HG02885 (cell line): ENCODE data around the gene HDAC6.
"Not testable (repeated sequence)": the region's sequence is repeated elsewhere in the genome, so short reads cannot be mapped to it uniquely, and the experiment has no call there.

Experiments
- ATAC-seq: cut with Tn5 transposase; IDR thresholded peaks from one replicate; pipeline ENCODE4 v1.9.1; 2021; ENCODE audit warnings: mild to moderate bottlenecking; ENCODE audit not compliant: unreplicated experiment, poor library complexity

HDAC6 gene

DNA sequence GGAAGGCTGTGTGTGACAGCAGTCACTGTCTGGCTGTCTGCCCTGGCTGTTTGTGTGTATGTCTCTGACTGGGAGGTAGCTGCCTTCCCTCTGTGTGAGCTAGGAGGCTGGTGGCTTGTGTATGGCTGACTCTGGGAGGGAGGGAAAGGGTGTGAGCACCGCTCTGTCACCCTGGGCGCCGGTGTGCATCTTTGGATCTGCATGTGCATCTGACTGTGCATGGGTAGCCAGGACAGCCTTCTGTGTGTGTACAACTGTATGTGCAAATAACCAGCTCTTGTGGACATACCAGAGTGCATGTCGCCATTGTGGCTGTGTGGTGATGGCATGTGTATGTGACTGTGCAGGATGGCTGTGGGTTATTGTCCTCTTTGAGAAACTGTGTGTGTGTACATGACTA is 17.0 kb downstream of the HDAC6 start:
- ATAC-seq: no peak

DNA sequence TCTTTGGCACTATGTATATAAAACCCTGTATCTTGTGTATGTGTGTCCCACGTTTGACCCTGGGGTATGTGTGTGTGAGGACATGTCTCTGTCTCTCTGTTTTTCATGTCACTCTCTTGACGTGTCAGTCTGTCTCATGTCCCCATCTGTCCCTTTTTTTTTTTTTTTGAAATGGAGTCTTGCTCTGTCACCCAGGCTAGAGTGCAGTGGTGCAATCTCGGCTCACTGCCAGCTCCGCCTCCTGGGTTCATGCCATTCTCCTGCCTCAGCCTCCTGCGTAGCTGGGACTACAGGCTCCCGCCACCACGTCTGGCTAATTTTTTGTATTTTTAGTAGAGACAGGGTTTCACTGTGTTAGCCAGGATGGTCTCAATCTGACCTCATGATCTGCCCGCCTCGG is 17.5 kb downstream of the HDAC6 start:
- ATAC-seq: not testable (repeated sequence)

DNA sequence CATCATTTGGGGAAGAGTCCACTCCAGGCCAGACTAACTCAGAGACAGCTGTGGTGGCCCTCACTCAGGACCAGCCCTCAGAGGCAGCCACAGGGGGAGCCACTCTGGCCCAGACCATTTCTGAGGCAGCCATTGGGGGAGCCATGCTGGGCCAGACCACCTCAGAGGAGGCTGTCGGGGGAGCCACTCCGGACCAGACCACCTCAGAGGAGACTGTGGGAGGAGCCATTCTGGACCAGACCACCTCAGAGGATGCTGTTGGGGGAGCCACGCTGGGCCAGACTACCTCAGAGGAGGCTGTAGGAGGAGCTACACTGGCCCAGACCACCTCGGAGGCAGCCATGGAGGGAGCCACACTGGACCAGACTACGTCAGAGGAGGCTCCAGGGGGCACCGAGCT is 21.2 kb downstream of the HDAC6 start:
- ATAC-seq: no peak

DNA sequence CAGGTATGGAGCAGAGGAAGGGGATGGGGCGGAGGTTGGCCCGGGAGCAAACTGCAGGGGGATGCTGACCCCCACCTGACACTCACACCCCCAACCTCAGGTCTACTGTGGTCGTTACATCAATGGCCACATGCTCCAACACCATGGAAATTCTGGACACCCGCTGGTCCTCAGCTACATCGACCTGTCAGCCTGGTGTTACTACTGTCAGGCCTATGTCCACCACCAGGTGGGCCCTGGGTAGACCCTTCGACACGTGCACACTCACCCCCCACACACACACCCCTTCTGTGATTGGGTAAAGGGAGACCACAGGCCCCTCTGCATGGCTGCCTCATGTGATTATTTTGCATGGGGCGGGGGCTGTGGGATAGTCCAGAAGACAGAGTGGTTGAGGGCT is 22.2 kb downstream of the HDAC6 start:
- no peak for ATAC-seq

DNA sequence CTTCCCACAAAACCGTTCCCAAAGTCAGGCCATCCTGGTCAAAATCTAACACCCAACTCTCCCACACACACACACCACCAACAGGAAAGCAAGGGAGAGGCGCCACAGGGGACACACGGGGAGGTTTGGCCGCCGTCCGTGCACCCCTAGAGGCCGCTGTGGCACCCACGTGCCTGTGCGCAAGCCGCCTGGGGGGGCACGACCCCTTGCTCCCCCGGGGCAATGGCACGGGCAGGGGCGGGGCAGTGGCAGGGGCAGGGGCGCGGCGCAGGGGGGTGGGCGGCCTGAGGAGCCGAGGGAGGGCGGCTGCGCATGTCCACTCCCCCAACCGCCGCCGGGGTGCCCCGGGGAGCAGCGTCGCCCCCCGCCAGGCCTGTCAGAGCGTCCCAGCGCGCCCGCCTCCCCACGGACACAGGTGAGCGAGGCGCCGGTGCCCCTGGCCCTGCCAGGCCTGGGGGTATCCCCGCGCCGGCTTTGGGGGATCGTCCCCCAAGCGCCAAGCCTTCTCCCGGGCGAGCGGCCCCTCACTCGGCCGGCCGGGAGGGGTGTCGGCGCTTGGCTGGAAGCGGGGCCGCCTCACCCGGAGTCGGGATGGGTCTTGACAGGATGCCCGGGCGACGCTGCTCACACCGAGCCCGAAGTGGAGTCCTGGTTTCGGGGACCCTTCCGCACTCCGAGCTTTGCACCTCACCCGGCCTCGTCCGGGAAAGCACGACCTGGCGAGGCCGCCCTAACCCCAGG is 24.4 kb downstream of the HDAC6 start, which contains the start of gene ERAS:
Gene ERAS (plus strand): TSS at position 379 of the 741 bp plus-strand sequence. CDS start 2,611 bp downstream, outside the sequence.
- ATAC-seq: no peak

DNA sequence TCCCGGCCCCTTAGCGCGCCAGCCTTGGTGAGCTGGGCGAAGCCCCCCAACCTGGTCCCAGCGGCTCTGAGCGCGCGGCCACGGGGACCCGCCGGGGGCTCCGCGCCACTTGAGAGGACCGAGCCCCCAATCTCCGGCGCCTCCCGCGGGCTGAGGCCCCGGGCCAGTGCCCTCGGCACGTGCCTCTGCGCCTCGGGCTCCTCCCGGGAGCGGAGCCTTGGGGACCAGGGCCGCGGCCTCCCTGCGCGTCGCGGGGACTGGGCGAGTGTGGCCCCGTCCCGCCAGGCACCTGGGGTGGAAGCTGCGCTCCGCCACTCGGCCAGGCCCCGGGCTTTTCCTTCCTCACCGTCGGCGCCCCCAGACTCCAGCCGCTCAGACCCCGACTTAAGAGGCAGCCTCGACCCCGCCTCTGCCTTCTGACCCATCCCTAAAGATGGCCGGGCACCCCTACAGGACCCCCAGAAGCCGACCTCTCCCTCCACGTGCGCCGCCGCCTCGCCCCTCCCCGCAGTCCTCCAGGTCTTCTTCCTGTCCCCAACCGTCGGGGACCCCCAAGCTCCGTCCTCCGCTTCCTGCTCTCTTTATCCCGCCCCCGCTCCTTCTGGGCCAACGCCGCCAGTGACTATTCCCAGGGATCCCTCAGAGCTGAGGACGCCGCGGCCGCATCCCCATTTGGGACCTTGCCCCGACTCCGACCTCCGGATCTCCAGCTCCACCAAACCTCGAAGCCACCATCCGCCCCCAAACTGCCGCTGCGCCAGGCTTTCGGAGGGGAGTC is 25.2 kb downstream of the HDAC6 start:
- ATAC-seq: no peak

DNA sequence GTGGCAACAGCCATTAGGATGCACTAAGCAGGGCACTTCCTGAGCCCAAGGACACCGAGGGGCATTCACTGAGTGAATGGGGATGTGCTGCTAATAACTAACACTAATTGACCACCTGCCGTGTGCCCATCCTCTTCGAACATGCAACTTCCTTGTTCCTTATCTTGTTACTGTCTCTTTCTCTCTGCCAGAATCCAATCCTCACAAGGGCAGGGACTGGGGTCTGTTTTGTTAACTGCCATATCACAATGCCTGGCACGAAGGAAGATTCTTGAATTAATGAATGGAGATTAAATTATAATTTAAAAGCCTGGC is 25.7 kb downstream of the HDAC6 start:
- no peak for ATAC-seq

DNA sequence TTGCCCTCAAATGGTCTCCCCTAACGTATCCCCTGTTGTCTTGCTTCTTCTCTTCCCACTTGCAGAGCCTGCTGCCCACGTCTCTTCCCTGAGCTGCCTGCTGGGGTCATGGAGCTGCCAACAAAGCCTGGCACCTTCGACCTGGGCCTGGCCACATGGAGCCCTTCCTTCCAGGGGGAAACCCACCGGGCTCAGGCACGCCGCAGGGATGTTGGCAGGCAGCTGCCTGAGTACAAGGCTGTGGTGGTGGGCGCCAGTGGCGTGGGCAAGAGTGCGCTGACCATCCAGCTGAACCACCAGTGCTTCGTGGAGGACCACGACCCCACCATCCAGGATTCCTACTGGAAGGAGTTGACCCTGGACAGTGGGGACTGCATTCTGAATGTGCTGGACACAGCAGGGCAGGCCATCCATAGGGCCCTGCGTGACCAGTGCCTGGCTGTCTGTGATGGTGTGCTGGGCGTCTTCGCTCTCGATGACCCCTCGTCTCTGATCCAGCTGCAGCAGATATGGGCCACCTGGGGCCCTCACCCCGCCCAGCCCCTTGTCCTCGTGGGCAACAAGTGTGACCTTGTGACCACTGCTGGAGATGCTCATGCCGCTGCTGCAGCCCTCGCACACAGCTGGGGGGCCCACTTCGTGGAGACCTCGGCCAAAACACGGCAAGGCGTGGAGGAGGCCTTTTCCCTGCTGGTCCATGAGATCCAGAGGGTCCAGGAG is 27.3 kb downstream of the HDAC6 start:
- no peak for ATAC-seq

DNA sequence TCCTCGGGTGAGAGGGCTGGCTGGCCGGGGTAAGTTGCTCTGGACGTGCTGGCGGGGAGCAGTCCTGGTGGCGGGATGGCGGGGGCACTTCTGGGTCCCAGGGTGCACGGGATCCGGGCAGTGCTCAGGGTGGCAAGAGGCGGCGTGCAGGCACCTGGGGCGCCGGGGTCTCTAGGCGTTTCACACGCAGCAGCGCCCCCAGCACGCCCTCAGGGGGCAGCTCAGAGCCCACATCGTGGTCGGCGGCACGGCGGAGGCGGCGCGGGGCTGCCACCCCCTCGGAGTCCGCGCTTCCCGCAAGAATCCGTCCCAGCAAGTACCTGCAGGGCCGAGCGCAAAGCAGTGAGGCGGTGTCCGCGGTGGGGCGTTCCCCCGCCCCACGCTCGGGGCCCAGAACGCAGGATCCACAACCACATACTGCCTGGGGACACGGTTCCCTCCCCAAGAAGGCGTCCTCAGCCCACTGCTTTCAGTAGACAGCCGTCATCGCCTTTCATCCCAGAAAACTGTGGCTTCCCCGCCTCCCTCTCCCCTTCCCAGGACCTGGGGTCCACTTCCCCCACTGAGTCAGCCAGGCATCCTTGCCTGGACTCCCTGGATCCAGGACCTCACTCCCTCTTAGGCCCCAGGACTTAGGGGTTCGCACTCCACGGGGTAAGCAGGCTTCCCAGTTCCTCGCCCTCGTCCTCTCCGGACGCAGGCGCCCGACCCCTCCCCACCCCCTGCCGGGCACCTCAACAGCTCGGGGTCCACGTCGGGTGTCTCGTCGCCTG is 29.5 kb downstream of the HDAC6 start:
- ATAC-seq: no peak

DNA sequence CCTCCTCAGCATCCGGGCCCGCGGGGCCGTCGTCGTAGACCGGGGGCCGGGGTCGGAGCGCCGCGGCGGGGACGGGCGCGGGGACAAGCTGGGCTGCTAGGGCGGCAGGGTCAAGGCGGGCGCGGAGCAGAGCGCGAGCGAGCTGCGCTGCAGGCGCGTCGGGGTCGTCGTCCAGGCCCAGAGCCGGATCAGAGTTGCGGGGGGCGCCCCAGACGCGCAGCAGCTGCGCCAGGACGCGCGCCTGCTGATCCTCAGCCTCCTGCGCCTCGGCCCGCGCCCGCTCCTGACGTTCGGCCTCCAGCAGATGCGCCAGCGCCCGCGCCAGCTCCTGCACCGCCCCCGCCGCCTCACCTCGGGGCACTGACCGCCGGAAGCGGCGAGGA is 30.0 kb downstream of the HDAC6 start:
- ATAC-seq: no peak

DNA sequence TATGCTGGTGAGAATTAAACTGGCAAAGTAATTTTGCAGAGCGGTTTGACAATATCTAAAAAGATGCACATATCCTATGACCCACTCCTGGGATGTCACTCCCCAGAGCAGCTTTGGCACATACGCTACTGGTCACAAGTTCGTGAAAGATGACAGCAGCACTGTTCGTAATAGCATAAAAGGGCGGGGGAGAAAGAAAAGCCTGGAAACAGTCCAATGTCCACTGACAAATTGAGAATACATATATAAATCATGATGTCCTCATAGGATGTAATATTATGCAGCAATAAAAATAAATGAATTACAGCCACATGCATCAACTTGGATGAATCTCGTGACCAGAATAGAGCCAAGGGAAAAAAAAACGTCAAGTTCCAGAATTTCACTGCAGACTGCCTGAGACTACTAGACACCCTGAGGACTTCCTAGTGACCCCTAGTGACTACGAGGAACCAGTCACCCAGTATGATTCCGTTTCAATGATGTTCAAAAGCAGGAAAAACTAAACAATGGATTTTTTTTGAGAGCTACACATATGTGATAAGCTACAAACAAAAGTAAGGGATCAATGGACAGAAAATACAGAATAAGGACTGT is 31.8 kb downstream of the HDAC6 start:
- no peak for ATAC-seq

DNA sequence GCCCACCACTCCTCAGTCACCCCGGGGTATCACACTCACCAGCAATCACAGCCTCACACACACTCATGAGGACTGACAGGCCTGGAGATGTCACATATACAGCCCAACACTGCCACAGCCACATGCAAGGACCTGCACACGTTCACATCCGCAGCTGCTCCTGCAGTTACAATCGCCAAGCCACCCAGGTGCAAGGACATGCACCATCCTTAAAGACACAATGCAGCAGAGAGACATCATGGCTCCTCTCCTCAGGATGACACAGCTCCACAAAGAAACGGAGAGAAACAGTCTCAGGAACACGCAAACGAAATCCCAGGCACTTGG is 32.5 kb downstream of the HDAC6 start:
- no peak for ATAC-seq

DNA sequence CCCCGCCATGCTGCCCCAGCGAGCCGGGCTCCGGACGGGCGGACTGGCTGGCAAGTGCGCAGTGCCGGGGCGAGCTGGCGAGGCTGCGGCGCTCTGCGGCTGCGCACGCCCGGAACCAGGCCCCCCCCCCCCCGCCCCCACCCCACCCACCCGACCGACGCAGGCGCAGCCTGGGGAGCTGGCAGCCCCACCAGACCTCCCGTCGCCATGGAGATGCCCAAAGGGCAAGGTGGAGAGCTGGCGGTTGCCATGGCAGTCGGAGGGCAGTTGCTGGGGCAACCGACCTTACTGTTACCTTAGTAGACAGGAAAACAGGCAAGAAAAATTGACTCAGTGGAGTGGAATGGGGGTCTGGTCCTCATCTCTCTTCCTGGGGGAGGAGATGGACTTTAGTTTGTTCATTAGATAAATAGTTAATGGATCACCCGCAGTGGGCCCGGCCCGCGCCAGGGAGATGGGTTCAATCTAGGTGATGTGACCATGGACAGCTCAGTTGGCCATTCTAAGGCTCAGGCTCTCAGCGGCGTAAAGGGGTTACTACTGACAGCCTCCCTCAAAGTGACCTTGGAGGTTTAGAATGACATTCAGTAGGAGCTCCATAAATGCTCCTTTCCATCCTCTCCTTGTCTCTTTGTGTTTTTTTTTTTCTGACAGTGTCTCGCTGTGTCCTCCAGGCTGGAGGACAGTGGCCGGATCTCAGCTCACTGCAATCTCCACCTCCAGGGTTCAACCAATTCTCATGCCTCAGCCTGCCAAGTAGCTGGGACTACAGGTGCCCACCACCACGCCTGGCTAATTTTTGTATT is 33.9 kb downstream of the HDAC6 start, which contains the start of gene PCSK1N:
Gene PCSK1N (minus strand): TSS at position 87 of the 806 bp plus-strand sequence. CDS start 78 bp downstream, at position 9.
- ATAC-seq: no peak

DNA sequence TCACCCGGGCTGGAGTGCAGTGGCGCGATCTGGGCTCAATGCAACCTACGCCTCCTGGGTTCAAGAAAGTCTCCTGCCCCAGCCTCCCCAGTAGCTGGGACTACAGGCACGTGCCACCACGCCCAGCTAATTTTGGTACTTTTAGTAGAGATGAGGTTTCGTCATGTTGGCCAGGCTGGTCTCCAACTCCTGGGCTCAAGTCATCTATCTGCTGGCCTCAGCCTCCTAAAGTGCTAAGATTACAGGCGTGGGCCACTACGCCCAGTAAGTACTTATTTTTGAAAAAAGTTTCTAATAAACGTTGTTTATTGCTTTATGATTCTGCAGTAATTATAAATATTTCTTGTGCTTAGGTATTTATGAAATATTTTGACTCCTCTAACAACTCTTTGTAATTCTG is 37.8 kb downstream of the HDAC6 start:
- ATAC-seq: no peak

DNA sequence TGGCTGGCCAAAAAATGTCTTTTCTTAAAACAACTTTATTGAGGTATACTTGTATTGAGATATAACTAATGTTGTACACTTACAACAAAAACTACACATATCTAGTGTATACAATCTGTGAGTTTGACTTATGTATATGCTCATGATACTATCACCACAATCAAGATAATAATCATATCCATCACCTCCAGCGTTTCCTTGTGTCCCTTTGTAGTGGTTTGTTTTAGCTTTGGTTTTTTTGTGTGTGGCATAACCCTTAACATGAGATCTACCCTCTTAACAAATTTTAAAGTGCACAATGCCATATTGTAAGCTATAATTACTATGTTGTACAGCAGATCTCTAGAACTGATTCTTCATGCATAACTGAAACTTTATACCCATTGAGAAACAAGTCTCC is 47.0 kb downstream of the HDAC6 start:
- ATAC-seq: no peak

DNA sequence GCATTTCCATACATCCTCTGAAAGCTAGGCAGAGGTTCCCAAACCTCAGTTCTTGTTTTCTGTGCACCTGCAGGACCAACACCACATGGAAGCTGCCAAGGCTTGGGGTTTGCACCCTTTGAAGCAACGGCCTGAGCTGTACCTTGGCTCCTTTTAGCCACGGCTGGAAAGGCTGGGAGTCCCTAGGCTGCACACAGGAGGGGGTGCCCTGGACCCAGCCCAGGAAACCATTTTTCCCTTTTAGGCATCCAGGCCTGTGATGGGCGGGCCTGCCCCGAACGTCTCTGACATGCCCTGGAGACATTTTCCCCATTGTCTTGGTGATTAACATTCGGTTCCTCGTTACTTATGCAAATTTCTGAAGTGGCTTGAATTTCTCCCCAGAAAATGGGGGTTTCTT is 51.0 kb downstream of the HDAC6 start:
- ATAC-seq: no peak

DNA sequence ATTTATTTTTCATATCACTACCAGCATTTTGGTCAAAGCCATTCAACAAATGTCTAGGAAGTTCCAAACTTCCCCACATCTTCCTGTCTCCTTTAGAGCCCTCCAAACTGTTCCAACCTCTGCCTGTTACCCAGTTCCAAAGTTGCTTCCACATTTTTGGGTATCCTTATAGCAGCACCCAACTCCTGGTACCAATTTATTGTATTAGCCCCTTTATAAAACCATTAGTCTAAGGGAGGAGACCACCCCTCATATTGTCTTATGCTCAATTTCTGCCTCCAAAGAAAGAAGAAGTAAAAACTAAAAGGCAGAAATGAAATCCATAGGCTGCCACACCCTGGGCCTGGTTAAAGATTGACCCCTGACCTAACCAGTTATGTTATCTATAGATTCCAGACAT is 51.6 kb downstream of the HDAC6 start:
- not testable (repeated sequence) for ATAC-seq

DNA sequence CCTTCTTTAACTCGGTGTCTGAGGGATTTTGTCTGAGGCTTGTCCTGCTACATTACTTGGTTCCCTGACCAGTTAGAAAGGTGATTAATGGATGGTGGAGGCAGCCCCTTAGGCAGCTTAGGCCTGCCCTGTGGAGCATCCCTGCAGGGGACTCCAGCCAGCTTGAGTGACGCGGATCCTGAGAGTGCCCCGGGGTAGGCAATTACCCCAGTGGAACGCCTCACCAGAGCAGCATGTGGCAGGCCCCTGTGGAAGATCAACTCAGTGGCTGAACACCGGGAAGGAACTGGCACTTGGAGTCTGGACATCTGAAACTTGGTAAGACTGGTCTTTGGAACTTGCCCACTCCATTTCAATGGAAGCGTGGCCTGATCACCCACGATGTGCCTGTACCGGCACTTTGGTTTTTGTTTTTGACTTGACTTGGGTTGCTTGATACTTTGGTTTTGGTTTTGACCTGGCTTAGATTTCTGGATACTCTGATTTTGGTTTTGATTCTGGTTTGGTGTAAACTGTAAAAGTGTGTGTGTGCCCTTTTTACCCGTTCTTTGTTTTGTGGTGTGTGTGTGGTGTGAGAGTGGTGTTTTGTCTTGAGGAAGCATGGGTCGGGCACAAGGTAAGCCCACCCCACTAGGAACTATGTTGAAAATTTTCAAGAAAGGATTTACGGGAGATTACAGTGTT is 52.4 kb downstream of the HDAC6 start:
- not testable (repeated sequence) for ATAC-seq

DNA sequence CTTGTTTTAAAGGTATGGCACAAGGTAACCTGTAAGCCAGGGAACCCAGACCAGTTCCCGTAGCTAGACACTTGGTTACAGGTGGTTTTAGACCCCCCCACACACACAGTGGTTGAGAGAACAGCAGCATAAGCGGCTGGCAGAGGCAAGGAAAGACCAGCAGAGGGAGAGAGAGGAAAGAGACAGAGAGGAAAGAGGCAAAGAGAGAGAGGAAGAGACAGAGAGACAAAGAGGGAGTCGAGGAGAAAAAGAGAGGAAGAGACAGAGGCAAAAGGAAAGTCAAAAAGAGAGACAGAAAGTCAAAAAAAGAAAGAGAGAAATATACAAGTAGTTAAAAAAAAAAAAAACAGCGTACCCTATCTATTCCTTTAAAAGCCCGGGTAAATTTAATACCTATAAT is 53.0 kb downstream of the HDAC6 start:
- no peak for ATAC-seq
